GM21576 (cell line): ENCODE data around the gene PFKFB1.
"Not testable (repeated sequence)": the region's sequence is repeated elsewhere in the genome, so short reads cannot be mapped to it uniquely, and the experiment has no call there.

Source experiments
- ATAC-seq: cut with Tn5 transposase; IDR thresholded peaks from one replicate; pipeline ENCODE4 v1.9.1; 2021; ENCODE audit warnings: mild to moderate bottlenecking, moderate library complexity; ENCODE audit not compliant: unreplicated experiment

The PFKFB1 gene

DNA sequence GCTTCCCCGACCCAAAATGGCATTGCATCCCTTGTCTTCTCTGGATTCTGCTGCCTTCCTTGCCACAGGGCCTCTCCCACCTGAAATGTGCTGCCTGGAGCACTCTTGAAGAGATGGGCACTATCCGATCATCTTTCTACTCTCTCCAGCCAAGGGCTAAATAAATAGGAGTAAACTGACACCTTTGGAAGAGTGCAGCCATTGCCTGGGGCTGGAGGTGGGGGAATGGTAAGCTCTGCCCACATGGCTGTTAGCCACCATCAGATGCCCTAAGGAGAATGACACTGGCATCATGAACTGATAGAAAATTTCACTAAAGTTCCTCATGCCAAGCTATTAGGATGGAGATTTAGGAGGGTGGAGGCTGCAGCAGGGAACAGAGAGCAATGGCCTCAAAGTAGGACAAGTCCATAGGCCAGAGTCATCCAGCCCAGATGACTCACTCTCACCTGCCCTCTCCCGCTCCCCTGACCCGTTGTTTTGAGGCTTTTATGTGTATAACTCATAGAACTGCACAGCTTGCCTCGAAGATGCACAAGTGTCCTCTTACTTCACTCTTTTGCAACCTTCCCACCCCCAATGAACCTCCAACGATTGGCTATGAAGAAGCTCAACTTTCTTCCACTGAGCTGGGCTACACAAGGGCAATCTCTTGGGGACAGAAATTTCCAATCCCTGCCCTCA lies 822 bp upstream of the PFKFB1 start:
- ATAC-seq = no peak

DNA sequence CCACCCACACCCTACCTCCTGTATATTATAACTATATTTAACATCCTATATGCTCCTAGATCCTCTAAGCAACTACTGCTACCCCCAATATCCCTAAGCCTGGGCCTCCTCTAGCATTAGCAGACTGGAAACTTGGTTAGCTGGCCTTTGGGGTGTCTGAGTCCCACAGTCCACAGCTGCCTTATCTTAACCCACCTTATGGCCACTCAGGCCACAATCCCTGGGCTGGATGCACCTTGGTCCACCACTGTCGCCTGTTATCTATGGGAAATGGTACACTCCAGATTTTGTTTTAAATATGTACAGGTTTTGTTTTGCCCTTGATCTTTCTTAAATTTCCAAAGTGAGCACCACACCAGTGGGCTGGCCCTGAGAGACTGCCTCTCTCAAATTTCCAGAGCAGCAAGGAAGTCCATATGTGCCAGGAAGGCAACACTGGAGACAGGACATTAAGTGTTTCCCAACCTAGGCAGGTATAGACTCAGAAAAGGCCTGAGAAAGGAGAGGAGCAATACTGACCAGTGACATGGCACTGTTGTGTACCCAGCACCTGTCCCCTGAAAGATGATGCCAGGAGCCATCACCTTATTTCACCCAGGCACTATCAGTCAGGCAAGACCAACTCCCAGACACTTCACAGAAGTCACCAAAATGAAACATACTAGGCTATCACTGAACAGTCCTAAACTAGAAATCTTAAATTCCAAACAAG lies 921 bp downstream of the PFKFB1 start:
- no peak for ATAC-seq

DNA sequence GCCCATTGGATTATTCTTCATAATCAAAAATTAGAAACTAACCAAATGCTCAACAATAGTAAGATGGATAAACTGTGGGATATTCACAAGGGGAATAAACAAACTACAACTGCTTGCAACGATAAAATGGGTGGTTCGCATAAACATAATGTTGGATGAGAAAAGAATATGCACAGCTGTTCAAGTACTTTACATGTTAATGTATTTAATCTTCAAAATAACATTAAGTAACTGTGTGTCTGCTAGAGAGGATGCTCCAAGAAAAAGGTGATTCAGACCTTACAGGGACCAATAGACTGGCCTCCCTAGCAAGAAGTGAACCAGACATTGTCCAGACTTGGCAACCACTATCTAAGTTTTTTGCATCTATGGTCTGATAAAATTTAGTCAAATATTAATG lies 2.3 kb downstream of the PFKFB1 start:
- ATAC-seq = no peak

DNA sequence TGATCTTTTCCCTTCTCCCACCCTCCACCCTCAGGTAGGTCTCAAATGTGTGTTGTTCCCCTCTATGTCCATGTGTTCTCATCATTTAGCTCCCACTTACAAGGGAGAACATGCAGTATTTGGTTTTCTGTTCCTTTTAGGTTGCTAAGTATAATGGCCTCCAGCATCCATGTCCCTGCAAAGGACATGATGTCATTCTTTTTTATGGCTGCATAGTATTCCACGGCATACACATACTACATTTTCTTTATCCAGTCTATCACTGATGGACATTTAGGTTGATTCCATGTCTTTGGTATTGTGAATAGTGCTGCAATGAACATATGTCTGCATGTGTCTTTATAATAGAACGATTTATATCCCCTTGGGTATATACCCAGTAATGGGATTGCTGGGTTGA lies 10.7 kb downstream of the PFKFB1 start:
- ATAC-seq = not testable (repeated sequence)

DNA sequence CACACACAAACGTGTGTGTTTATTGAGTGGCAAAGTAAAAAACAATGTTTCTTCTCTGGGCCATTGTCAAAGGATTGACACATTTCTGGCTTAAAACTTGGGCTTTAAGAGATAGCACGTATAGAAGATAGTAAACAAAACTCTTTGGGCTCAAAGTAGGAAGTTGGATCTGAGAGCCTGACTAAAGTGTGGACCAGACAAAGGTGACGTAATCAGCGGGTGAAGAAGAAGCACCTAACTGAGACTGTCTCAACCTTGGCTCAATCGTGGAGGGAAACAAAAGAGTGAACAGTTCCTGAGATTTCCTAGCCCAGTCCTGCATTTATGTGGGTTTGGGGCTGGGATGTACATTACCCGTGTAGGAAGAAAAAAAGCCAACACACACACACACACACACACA lies 13.7 kb downstream of the PFKFB1 start:
- no peak for ATAC-seq

DNA sequence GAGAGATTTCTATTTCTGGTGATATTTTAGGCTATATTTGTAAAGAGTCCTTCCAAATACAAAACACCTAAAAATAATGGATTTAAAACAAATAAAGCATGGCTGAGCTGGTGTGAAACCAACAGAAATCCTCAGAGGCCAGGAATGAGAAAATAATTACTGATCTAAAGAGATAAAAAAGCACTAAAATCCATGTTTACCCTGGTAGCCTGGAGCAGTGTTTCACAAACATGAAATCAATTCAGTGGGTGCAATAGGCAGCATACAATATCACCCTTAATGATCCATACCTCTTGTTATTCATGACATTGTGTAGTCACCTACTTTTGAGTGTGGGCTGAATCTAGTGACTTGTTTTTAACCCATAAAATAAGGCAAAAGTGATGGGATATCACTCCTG lies 14.6 kb downstream of the PFKFB1 start:
- no peak for ATAC-seq

DNA sequence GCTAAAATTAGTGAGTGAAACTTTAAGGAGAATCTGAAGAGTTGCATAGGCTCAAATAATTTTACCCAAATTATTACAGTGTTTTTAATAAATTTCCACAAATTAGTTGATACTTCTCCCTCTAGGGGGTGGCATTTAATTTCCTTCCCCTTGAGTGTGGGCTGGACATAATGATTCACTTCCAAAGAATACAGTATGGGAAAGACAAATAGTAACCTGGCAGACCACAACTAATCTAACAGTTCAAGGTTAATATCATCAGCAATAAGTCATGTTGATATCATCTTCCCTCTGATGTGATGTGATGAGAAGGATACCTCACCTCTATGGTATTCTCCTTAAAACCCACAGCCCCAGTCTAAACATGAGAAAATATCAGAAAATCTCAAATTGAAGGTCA lies 15.5 kb downstream of the PFKFB1 start:
- no peak for ATAC-seq

DNA sequence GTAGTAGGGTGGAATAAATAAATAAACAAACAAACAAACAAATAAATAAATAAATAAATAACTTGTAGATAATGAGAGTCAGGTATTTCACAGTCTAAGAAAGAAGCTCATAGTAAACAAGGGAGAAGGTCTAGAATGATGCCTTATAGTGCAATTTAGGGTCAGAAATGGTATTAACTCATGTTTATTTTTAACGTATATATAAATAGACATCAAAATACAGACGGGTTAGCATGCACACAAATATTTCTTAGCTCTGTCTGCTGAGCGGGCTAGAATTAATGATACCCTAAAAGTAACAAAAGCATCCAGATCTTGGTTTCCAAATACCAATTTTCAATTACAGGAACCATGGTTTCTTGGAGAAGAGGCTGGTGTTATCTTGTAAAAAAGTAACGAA lies 16.6 kb downstream of the PFKFB1 start:
- no peak for ATAC-seq

DNA sequence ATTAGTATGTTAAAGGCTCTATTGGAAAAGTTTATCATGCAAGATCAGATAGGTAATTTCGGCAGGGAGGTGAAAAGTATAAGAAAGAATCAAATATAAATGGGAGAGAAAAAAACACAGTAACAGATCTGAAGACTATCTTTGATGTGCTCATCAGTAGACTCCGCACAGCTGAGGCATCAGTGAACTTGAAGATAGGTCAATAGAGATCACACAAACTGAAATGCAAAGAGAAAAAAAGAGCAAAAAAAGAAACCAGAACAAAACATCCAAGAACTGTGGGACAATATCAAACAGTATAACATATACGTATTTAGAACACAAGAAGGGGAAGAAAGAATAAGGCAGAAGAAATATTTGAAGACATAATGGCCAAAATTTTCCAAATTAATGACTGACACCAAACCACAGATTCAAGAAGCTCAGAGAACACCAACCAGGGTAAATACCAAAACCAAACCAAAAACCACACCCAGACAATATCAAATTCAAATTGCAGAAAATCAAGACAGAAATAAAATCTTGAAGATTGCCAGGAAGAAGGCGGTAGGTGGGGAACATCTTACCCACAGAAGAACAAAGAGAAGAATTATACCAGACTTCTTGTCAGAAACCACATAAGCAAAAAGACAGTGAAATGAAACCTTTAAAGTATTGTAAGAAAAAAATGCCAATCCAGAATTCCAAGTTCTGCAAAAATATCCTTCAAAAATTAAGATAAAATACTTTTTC lies 29.1 kb downstream of the PFKFB1 start:
- no peak for ATAC-seq

DNA sequence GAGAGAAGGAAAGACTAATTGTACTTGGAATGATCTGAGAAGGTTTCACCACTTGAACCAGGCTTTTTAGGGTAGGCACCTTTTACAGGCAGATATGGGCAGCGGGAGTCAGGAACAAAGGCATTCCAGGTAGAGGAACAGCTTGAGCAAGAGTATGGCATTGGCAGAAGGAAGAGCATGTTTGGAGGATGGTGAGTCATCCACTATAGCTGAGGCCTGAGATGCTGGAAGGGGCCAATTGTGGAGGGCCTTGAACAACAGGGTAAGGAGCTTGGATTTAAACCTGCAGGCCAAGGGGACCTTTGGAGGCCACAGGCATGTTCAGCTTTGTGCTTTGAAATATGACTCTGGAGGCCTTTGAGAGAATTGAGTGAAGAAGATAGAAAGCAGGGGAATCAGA lies 32.2 kb downstream of the PFKFB1 start:
- ATAC-seq = no peak

DNA sequence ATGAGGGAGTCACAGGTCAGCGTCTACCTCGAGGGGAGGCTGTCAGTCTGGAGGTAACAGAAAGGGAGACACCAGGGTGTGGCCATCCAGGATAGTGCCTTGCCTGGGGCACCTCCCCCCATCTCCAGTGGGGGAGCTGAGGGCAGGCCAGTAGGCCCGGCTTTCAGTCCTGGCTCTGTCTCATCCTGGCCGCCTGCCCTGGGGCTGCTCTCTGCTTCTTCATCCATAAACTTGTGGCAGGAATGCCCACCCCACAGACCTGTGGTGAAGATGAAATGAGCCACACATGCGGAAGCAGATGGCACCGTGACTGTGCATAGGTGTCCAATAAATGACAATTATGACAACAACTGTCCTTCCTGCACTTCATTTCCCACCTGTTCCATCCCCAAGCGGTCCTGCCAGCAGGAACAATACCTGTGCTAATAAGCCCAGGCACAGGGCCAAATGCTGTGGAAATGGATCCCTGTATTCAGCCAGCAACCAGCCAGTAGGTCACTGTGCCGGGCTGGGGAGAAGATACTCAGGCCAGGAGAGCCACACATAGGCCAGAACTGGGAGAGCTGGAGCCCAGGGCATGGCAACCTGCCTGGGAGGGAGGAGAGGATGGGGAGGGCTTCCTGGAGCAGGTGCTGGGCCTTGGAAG lies 43.1 kb downstream of the PFKFB1 start:
- ATAC-seq = no peak

DNA sequence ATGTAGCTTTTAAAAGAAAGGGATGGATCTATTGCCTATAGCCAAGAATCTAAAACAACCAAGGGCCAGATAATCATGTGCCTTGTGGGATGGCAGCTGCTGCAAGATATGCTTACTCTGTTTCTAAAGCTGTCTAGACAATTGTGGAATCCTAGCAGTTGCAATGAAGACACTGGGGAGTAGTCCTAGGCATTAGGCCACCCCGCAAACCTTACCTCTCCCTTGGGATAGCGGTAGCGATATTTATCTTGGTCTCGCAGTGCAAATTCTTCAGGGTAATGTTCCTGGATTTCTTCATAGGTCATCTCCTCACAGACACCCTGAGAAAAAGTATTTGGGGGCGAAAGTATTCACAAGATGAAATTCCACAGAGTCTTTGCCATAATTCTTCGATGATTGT lies 48.8 kb downstream of the PFKFB1 start:
- no peak for ATAC-seq

DNA sequence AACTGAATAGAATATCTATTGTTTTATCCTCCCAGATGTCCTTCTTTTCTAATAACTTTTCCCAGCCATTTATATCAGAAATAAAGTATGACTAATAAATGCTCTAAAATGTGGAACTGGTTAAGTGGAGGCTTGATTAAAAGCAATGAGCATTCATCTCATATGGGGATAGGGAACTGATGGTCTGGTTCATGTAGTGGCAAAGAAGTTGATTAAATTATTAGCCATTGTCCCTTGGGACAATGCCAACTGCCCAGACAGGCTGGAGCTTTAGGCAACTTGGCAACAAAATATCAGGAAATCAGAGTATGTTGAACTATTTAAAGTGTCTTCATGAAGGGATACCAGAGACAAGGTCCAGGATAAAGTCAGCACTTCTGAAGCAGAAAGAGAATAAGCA lies 49.2 kb downstream of the PFKFB1 start:
- no peak for ATAC-seq

DNA sequence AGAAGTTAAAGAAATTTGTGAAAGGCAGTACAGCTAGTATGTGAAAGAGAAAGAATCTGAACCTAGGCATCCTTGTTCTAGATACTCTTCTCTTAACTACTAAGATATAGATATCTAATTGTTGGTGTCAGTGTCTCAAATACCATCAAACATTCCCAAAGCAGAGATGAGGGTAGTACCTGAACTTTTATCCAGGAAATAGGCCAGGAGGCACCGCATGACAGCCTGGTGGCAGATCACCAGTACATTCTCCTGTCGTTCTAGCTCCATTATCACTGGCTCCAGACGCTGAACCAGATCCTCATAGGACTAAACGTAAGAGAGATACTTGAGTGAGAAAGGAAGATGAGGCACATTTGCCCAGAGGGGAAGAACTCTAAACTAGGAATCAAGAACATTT lies 56.6 kb downstream of the PFKFB1 start:
- no peak for ATAC-seq

DNA sequence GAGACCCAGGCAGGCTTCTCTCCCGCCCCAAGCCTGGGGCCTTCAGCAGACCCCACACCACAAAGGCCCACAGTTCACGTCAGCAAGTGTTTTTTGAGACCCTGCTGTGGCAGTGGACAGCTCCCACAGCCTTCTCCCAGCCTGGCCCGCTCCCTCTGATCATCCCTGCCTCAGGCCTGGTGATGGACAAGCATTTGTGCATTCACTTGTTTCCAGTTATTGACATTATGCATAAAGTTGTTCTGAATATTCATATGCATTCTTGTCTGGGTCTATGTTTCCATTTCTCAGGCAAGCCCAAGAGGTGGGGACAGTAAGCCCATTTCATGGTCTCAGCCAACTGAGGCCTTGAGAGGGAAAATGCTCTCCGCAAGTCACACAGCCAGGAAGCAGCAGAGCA lies 58.7 kb downstream of the PFKFB1 start:
- no peak for ATAC-seq

DNA sequence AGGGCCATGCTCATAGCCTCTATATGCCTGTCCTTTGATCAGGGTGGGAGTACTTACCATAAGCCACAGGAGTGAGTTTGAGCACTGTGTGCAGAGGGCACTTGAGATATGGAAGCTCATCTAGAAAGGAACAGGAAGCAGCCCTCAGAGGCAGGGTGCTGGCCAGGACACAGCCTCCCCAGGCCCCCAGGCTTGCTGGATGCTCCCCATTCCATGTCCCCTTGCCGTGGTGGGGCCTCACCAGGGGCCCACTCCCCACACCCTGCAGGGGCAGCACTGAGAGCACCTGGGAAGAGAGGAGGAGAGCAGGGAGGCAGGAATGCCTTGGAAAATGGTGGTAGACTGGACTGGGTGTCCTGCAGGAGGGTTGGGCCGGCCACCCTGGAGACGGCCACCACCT lies 59.1 kb downstream of the PFKFB1 start:
- no peak for ATAC-seq

DNA sequence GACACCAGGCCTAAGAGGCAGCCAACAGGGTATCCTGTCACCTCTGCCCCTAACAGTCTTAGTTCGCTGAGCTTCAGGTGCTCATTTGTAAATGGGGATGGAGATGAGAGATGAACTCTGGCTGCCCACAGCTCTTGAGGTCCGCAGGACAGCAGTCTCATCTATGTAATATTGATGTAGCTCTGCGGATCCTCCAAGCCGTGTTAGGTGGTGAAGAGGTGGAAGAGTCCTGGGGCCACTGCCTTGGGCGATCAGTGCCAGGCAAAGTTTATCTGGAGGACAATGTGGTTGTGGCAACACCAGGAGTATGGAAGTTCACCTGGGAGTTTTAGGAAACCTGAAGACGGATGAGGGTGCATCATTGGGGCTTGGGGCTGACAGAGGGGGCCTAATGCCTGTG lies 59.9 kb downstream of the PFKFB1 start:
- no peak for ATAC-seq

DNA sequence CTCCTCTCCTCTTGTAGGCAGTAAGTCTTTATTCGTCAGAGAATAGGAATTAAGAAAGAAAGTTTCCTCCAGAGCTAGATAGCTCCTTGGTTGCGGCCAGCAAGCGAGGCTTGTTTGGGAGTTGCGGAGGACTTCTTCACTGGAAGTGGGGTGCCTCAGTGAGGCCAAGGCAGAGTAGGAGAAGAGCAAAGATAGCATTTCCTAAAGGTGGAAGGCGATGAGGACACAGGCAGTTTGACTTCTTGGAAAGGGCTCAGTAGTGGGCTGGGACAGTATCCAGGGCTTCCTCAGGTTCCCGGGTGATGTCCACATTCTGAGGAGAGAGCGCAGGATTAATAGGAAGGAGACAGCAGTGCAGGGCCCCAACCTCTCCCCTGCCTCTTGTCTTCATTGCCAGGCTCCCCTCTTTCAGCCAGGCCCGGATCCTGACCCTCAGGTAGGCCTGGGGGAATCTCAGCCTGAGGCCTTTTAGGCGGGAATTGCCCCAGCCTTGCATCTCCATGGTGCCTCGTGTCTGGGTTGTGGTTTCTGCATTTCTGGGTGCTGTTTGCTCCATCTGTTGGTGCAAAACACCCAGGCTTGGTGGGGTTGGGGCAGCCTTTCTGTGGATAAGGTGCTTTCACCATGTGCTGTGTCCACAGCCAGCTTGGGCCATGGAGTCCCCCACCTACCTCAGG lies 60.7 kb downstream of the PFKFB1 start:
- ATAC-seq = no peak

DNA sequence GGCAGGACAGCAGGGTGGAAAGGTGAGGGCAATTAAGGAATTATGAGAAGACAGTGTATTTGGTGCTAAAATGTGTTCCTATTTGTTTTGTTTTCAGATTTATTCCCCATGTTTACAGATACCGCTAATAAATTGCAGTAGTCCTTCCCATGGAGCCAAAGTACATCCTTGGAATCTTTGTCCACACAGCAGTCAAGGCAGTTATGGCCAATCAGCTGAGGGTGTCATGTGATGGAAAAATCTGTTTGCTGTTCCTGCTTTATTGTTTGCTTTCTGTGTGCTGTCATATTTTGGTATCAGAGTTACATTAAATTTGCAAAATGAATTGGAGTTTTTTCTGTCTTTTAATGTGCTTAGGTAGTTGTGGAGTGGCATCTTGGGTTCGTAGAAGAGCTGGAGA lies 62.9 kb downstream of the PFKFB1 start:
- no peak for ATAC-seq

DNA sequence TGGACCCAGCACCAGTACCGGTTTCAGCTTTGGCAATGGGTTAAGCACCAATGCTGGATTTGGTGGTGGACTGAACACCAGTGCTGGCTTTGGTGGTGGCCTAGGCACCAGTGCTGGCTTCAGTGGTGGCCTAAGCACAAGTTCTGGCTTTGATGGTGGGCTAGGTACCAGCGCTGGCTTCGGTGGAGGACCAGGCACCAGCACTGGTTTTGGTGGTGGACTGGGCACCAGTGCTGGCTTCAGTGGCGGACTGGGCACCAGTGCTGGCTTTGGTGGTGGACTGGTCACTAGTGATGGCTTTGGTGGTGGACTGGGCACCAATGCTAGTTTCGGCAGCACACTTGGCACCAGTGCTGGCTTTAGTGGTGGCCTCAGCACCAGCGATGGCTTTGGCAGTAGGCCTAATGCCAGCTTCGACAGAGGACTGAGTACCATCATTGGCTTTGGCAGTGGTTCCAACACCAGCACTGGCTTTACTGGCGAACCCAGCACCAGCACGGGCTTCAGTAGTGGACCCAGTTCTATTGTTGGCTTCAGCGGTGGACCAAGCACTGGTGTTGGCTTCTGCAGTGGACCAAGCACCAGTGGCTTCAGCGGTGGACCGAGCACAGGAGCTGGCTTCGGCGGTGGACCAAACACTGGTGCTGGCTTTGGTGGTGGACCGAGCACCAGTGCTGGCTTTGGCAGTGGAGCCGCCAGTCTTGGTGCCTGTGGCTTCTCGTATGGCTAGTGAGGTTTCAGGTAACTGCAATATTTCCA lies 63.5 kb downstream of the PFKFB1 start:
- no peak for ATAC-seq
